HG02885 (cell line): ENCODE measurements around the gene PHLPP1.
A peak's percentile ranks its signal among the peaks of the same experiment; 100 is the strongest.

Source experiments
- ATAC-seq: cut with Tn5 transposase; IDR thresholded peaks from one replicate; pipeline ENCODE4 v1.9.1; 2021; ENCODE audit warnings: mild to moderate bottlenecking; ENCODE audit not compliant: unreplicated experiment, poor library complexity

The PHLPP1 gene

DNA sequence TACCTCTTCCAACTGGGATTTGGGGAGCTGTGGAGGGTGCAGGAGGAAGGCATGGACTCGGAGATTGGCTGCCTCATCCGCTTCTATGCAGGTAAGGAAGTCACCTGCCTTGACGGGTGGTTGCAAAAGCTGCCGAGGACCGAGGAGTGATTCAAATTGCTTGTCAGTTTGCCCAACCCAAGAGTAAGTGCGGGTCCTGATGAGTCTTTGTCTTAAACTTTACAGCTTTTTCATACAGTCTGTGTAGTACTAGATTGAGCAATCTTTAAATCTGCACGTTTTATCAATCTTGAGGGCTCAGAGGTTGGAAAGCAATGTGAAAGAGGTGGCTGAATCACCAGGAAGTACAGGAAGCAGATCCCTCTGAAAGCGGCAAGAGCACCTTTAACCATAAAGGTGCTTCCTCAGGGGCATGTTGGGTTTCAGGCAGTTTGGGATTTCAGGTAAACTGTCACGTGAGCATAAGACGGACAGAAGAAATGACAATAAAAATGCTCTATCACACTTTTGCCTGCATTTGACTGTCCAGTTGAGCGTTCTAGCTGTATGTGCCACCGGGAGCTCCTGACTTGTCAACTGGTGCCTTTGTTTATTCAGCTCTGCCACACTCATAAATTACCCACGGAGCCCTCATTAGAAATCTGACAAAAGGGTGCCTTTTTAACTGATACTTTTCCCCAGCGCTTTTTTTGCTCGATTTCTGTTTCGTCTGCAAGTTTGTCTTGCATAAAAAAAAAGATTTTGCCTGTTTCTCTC lies 2.0 kb downstream of the PHLPP1 start:
- no peak for ATAC-seq

DNA sequence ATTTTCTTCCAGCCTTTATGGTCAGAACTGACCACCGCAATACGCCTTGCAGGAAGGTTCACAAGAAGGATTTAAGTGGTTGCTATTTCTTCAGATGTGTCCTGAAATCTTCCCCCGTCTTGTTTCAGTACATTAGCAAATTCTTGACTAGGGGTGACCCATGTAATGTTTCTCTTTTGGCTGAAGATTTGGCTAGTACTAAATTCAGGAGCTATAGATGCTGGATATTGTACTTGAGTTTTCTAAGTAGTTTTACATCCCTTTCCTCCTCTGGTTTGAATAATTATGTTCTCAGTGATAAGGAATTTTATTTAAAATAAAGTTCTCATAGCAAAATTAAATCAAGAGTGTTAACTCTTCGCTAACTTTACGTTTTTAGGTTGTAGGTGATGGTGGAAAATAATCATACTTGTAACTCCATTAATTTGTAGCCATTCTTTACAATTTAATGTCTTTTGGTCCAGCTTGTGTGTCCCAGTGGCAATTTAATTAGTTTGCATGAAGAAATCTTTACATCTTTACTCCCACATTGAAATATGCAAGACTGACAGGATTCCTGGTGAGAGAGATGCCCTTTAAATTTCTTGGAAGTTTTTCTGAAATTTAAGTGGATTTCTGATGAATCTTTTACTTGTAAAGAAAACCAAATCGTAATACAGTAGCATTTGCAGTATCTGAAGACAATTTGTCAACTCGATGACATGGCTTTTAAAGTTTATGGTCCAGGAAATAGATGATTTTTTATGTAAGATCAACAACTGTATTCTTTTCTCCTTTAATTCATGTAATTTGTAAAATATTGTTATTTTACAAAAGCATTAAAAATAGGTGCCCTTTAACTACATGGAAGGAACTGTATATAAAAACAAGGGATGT lies 2.8 kb downstream of the PHLPP1 start:
- ATAC-seq, result no peak

DNA sequence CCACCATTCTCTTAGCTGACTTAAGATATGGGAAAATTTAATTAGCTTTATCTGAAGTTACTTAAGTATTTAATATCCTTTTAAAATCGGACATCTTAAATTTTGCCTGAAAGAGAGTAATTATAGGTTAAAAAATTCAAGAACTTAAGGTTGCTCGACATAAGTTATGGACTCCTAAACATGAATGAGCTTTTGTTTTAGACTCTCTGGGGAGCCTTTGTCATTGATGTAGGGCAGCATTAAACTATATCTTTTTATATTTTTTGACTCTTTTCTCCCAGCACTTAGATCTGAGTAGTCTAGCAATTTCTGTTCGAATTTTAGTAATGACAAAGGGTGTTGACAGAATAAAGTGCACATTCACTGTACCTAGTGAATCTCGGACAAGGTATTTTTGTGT lies 4.7 kb downstream of the PHLPP1 start:
- no peak for ATAC-seq

DNA sequence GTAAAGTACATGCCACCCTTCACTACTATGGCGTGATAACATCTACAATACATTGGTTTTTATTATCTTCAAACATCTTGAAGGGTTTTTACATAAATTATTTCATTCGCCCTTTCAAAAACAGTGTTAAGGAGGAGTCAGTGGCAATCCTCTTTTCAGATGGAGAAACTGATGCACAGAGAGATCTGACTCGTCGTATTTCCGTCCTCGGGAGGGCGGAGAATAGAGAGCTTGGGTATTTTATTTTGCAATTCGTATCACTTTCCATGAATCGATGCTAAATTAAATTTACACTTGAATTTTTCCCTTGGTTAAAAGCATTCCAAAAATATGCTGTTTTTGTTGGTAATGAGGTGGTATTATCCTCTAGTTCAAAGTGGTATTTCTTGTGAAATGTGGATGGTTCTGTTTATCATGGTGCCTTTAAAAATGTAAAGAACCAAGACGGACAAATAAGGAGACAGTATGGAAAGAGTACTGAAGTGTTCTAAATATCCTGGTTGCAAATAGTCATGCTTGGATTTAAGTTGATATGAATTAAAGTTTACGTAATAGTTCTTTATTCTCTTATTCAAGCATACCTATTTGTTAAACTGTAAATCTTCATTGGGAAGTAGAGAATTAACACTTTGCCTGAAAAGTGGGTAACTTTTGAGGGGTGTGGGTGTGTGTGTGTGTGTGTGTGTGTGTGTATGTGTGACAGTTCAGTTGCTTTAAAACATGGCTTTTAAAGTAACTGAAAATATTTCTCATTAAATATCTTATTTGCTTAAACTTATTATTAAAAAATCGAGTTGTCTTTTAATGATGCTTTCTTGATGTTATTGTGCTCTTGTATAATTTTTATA lies 5.6 kb downstream of the PHLPP1 start:
- ATAC-seq, result no peak

DNA sequence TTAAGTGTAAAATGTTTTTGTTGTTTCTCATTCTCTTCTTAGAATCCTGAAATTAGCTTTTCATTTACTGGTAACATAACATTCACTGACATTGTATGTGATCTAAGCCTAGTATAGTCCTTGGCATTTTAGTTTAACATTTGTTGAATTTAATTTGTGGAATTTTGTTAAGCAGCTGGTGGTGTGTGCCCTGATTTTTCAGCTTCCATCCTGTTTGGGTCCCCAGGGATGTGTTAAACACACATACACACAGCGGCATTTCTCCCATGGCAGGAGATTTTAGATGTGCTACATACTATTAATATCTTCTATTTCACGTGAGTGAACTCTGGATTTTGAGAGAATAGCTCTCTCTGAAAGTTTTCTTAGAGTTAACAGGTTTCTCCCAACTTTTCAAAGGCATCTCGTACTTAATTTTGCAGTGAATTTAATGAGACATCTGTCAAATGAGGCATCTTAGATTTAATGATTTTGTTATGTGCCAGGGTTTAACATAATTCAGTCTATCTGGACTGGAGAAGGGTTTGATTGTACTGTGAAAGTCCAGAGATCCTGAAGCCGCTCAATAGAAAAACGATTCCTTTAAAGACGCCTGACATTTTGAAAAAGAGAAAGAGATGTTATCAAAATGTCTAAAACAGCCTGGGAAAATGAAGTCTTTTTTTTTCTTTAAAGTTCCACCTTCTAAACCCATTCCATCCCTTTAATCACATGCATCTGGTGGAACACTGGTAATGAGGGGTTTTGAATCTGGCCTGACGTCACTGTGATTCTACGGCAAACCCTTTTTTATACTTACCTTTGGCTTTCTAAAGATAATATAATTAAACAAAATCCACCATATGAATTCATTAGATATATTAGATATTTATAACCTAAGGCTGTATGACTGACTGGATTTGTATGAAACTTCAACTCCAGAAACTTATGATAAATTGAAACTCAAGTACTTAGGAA lies 6.8 kb downstream of the PHLPP1 start:
- no peak for ATAC-seq

DNA sequence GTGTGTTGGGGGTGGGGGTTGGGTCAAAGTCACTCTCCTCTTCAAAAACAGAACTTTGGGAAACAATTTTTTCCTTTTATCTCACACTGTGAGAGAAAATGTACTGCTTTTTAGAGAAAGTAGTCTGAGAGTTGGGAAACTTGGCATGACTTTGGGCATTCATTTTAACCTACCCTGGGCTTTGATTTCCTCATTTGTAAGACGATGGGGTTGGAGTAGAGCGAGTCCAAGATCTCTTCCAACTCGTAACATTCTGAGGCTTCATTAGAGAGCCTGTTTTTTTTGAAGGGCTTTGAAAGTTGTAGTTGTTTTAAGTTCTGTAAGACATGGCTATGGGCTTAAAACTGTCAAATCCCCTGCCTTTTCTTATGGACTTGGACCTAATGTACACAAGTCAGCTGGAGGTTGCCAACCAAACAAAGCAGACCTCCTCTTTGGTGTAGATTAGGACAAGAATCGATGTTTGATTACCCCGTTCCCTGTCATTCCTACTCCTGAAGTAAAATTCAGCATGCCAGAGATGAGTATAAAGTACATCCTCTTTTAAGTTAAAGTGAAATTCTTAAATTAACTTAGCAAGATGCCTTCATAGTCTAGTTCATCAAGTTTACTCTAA lies 8.4 kb downstream of the PHLPP1 start:
- no peak for ATAC-seq

DNA sequence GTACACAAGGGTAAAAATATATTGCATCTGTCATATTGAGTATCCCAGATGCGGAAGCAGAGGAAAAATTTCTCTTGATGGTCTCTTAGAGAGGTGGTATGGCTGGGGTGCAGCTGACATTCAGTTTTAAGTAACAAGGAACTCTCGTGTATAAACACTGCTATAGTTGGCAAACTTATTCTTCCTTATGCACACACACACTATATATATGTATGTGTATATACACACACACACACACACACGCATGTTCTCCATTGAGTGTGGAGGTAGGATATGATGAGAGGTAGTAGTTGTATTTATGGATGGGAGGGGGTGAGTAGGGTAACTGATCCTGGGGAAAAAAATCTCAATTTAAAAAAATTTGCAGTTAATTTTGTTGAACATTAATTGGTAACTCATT lies 10.6 kb downstream of the PHLPP1 start:
- no peak for ATAC-seq

DNA sequence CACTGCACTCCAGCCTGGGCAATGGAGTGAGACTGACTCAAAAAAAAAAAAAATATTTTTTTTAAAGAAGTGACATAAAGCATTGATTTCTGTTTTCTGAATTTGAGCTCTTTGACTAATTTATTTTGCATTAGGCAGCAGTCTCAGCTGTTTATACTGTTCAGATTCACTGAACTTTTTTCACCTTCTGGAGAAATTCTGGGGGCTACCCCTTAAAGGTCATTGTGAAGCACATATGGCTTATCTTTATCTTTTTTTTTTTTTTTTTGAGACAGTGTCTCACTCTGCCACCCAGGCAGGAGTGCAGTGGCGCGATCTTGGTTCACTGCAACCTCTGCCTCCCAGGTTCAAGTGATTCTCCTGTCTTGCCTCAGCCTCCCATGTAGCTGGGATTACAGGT lies 12.9 kb downstream of the PHLPP1 start:
- no peak for ATAC-seq

DNA sequence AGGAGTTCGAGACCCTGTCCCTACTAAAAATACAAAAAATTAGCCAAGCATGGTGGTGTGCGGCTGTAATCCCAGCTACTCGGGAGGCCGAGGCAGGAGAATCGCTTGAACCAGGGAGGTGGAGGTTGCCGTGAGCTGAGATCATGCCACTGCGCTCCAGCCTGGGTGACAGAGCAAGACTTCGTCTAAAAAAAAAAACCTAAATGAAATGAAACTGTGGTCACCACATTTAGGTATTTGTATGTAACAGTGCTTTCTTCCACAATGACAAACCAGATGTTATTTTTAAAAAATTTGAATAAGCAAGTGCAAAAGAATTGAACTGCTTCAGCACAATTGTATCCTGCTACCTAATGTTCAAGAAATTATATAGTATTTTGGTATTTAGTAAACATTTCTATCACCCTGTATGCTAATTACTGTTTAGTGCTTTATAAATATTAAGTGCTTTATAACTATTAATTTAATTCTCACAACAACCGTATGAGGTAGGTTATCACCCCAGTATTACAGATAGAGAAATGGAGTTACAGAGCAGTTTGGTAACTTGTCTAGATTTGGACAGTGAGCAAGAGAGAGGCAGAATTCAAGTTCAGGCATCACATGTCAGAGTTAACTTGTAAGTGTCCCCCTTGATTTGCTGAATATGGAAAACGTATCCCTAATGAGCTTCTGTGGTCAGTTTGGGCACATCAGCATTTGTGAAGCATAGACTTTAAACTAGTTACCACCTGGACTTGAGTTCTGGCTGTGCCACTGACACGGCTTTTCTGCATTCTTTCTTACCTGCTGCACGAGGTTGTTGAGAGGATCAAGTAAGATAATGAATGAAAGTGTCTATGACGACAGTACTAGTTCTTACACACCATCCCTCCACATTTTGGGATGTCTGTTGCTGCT lies 14.4 kb downstream of the PHLPP1 start:
- peak; percentile 96 for ATAC-seq

DNA sequence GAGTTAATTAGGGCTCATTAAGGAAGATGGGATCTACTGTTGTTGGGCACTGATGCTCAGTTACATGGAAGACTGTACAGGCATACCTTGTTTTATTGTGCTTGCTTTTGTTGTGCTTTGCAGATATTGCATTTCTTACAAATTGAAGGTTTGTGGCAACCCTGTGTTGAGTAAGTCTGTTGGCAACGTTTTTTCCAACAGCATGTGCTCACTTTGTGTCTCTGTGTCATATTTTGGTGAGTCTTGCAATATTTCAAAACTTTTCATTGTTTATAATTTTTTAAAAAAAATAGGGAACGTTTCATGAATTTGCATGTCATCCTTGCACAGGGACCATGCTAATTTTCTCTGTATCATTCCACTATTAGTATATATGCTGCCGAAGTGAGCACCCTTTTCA lies 15.6 kb downstream of the PHLPP1 start:
- no peak for ATAC-seq

DNA sequence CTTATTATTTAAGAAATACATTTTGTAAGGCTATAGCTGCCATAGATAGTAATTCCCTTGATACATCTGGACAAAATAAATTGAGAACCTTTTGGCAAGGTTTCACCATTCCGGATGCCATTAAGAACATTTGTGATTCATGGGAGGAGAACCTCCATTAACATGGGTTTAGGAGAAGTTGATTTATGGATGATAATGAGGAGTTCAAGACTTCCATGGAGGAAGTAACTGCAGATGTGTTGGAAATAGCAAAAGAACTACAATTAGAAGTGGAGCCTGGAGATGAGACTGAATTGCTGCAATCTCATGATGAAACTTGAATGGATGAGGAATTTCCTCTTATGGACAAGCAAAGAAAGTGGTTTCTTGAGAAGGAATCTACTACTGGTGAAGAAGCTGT lies 17.3 kb downstream of the PHLPP1 start:
- no peak for ATAC-seq

DNA sequence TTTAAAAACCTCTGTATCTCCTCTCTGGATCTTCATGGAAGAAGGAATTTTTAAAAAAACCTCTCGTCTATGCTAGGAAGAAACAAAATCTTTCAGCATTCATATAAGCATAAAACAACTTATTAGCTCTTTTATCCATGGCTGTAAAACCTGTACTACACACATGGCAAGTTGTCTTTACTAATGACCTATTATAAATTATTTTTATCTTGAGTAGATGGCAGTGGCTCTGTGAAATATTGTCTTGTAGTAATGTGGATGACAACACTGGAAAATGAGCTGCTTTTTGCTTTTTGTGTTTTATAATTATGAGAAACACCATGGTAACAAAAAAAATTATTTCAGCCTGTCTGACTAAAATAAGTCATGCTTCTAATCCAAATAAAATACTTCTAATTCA lies 18.9 kb downstream of the PHLPP1 start:
- ATAC-seq, result no peak

DNA sequence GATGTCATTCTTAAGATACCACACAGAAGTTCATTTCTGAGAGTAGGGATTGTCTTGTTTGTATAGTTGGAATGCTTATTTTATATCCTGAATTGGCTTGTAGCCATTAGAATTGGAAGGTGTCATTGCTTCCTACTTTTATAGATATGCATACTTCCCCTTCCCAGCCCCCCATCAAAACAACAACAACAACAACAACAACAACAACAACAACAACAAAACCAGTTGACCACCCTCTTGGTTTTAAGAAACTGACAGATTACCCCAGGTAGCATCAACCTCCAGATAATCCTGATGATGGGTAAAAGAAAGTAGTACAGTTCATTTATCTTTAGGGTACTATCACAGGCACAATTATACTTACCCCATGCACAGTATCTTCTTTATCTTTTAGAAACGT lies 20.0 kb downstream of the PHLPP1 start:
- ATAC-seq, result no peak

DNA sequence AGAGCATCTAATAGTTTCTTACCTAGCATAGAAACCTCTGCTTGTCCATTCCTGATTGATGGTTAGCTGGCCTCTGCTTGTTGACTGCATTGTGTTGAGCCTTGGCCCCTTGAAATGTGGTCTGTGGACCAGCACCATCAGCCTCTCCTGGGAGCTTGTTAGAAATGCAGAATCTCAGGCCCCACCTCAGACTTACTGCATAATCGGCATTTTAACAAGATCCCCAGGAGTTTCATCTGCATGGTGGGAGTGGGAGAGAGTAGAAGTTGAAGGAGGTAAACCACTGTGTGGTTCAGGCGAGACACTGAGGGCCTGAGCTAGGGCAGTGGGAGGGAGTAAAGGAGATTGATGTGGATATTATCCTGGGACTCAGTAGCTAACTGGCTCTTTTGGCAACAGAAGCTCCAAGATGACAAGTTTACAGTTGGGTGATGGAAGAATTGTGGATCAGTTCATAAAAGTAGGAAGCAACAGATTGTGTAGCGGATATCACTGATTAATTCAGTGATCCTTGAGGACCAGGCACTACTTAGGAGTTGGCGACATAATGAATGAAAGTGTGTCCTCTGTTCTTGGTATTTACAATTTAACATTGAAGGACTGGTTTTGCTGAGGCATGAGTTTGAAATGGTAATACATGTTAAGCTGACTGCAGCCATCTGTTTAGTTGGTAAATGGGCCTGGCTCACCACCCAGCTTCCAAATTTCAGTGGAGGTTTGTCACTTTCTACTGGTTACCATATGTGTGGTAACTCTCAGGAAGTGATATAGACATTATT lies 20.9 kb downstream of the PHLPP1 start:
- no peak for ATAC-seq

DNA sequence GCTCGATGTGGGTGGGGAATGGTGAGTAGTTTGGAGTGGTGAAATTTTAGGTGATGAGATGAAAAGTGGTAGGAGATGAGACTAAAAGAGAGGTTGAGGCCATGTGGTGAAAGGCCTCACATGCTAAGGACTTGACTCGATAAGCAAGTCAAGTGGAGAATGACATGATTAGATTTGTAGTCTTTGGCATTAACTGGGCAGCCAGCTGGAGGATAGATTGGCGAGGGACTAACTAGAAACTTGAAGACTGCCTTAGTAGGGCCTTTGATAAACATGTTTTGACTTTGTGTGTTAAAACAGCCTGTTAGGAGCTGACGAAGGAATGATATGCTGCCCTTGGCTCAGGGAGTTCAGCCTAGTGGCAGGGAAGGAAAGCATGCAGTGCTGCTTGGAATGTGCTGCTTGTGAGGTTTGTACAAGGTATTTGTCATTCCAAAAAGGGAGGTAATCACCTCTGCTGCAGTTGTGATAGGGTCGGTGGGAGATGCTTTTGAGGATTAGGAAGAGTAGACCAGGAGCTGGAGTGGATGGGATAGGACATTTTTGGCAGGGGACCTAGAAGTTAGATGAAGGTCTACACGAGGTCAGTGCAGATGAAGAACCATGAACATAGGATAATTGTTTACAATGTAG lies 22.0 kb downstream of the PHLPP1 start:
- no peak for ATAC-seq

DNA sequence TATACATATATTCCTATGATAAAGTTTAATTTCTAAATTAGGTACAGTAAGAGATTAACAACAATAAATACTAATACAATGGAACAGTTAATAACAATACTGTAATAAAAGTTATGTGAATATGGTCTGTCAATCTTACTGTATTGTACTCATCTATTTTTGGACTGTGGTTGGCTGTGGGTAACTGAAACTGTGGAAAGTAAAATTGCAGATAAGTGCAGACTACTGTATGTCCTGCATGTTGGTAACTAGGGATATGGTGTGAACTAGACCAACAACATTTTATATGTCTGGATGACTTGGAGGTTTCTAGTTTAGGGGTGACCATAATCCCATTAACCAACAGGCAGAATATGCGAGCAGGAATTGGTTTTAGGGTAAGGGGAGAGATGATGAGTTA lies 23.3 kb downstream of the PHLPP1 start:
- no peak for ATAC-seq

DNA sequence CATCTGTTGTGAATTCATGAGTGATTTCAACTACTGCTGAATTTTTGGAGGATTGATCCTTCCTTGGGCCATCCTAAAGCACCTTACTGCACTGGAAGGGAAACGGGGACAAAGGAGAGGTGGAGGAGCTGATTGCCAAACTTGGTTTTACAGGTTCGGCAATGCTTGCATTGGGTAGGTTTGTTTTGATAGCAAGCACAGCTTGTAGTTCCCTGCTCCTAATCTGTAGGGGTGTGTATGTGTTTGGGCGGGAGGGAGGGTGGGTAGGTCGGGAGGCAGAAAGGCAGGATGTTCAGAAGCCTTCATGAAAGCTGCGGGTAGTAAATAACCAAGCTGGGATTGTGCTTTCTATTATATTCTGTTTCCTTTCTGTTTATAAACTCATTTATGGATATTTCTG lies 24.6 kb downstream of the PHLPP1 start:
- ATAC-seq, result no peak
